Body of pancreas (tissue), 4 donors: ENCODE data around the gene ZRANB1. TPM values are rescaled to one million over a fixed set of nuclear protein-coding genes. Genes with fewer than 3 reads are reported as not detected.

Experiments used
- ATAC-seq: fragments of 150-250 bp; one replicate; pipeline ENCODE4 v1.9.1; 2016
- DNase-seq, 4 donors: peaks; one replicate each; pipeline ENCODE4 v3.0.0-alpha.2; 2019
- H3K27ac ChIP-seq, 4 donors: fragments of 200-600 bp; sonication (generic); 1 replicate in 3 of 4; 2 replicates in 1 of 4; pipeline versions ENCODE4 v1.5.1 to v1.6.1; 2016 to 2019; ENCODE audit warnings: mild to moderate bottlenecking in 1 of 4, mixed read lengths in 1 of 4, moderate library complexity in 1 of 4
- H3K27me3 ChIP-seq, 2 donors: fragments of 200-600 bp; sonication (generic); one replicate each; pipeline ENCODE4 v1.6.0; 2016; ENCODE audit warnings: mild to moderate bottlenecking in 1 of 2
- H3K36me3 ChIP-seq, 2 donors: fragments of 200-600 bp; sonication (generic); replicated peaks in 1 of 2; 2 replicates each; pipeline ENCODE4 v1.5.1; 2016; ENCODE audit warnings: low read depth in 2 of 2; ENCODE audit not compliant: insufficient read depth in 1 of 2
- H3K4me1 ChIP-seq: fragments of 200-600 bp; sonication (generic); one replicate; pipeline ENCODE4 v1.6.0; 2016
- H3K4me3 ChIP-seq, 2 donors: fragments of 200-600 bp; sonication (generic); 1 replicate in 1 of 2; 2 replicates in 1 of 2; pipeline ENCODE4 v1.5.1; 2016 to 2019
- H3K9me3 ChIP-seq, 3 donors: fragments of 200-600 bp; sonication (generic); 1 replicate in 2 of 3; 2 replicates in 1 of 3; pipeline ENCODE4 v1.5.1; 2016
- CTCF ChIP-seq, 7 experiments: fragments of 450-650 bp in 4 of 7; fragments of 200-600 bp in 3 of 7; sonication (generic) in 3 of 7; IDR thresholded peaks; one replicate each; pipeline ENCODE4 v1.5.1; 2016 to 2019; ENCODE audit warnings: antibody characterized with exemption in 7 of 7
- POLR2A ChIP-seq, 3 donors: fragments of 450-650 bp; IDR thresholded peaks; one replicate each; pipeline ENCODE4 v1.6.1; 2016; ENCODE audit warnings: antibody characterized with exemption in 3 of 3, mild to moderate bottlenecking in 2 of 3
- WGBS, 2 donors: methylation state at CpG; one replicate each; pipeline ENCODE4 v1.1.5; 2017; 5-methylcytosine and 5-hydroxymethylcytosine counted together
- intact Hi-C: fragments of 100-400 bp; cut with DNase I; formaldehyde crosslinking; loops from one replicate; pipeline ENCODE4 v1.15.1; 2023
- total RNA-seq, 2 donors: library from RNA; depleted of rRNA; stranded (reverse); fragments of >200 nt; gene quantifications; one replicate each; pipeline ENCODE4 v1.1.0, GENCODE V29; 2016

The ZRANB1 gene
- total RNA-seq, 2 donors from 2014 or later = 12.2 to 21.1 TPM

GRCh38 chr10:124977161-124977560 lies 35.2 kb downstream of the ZRANB1 start:
- H3K4me3 ChIP-seq = no peak overlapping the region
- 92 to 94% methylated on average over 3 of the region's 3 CpGs for WGBS, 2 donors
- peaks cover 15% of the 10 kb centered on the region for H3K4me1 ChIP-seq
- TF ChIP-seq POLR2A (IDR thresholded peaks at IDR 0.05) = no peak
- no peak for TF ChIP-seq CTCF (IDR thresholded peaks at IDR 0.05)
- DNase-seq (no peak), ATAC-seq (no peak)
- no peak overlapping the region for H3K27ac ChIP-seq
- H3K9me3 ChIP-seq = no peaks in the 10 kb centered on the region
- intact Hi-C loops = no loop called here
- H3K27me3 ChIP-seq = no peaks in the 10 kb centered on the region
- H3K36me3 ChIP-seq = peaks cover 4 to 6% of the 10 kb centered on the region in 2 donors

DNA sequence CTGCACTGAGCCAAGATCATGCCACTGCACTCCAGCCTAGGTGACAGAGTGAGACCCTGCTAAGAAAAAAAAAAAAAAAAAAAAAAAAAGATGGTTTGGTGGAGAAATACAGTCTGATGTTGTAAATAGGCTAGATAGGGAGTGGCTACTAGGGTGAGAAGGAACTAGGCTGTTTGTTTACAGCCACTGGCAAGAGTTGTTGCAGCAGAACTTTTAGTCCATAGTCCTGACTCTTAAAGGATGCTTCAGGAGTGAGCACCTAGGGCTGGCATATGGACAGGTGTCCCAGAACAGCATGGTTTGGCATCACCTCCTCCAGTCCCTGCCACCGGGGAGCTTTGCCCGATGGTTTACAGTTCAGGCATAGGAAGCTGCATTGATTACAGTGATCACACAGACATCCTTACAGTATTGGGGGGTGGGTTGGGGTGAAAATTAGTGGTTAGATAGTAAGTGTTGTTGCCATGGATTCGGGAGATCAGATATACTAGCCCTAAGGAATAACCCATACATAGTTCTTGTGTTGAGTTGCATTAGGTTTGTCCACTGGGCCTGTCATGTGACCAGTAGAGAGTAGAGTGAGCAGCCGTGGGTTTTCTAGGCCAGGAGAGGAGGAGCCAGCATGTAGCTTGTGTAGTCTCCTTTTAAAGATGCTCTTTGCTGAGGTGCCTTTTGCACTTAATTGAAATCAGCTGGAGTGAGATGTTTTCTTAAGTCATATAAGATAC lies 35.9 kb downstream of the ZRANB1 start:
- Histone ChIP-seq H3K4me3 (no peak overlapping the region), H3K27me3 (no peaks in the 10 kb centered on the region), H3K4me1 (peaks cover 15% of the 10 kb centered on the region), H3K27ac (no peak overlapping the region), H3K36me3 (peaks cover 4 to 6% of the 10 kb centered on the region in 2 donors), H3K9me3 (no peaks in the 10 kb centered on the region)
- ATAC-seq (peak; percentile 33), DNase-seq (no peak)
- WGBS, 2 donors = 70 to 75% methylated on average over 4 of the region's 4 CpGs
- intact Hi-C loops = no loop called here
- no peak for TF ChIP-seq POLR2A (IDR thresholded peaks at IDR 0.05)
- TF ChIP-seq CTCF (IDR thresholded peaks at IDR 0.05) = no peak

- Histone ChIP-seq H3K4me1 (peaks cover 16% of the 10 kb centered on the region), H3K27me3 (no peaks in the 10 kb centered on the region), H3K27ac (no peak overlapping the region), H3K9me3 (no peaks in the 10 kb centered on the region), H3K36me3 (peaks cover 4 to 6% of the 10 kb centered on the region in 2 donors), H3K4me3 (no peak overlapping the region)
- DNase-seq (no peak), ATAC-seq (no peak)
- TF ChIP-seq CTCF (IDR thresholded peaks at IDR 0.05) (no peak), POLR2A (IDR thresholded peaks at IDR 0.05) (no peak)
- intact Hi-C loops = no loop called here
- WGBS, 2 donors = 65 to 67% methylated on average over 5 of the region's 5 CpGs
Observed at GRCh38 chr10:124978376-124978725, 36.4 kb downstream of the ZRANB1 start.

DNA sequence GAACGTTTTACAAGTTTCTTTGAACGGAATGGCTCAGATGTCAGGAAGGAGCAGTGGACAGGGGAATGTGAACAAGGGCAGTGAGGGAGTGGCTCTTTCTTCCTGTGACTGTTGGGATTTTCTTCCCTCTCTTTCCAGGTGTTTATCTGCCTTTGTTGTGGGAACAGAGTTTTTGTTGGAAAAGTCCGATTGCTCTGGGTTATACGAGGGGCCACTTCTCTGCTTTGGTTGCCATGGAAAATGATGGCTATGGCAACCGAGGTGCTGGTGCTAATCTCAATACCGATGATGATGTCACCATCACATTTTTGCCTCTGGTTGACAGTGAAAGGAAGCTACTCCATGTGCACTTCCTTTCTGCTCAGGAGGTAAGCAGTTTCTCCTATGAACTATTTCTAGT lies 41.4 kb downstream of the ZRANB1 start:
- Histone ChIP-seq H3K36me3 (peaks cover 0 to 5% of the 10 kb centered on the region in 2 donors), H3K27ac (no peak overlapping the region), H3K4me1 (peaks cover 5% of the 10 kb centered on the region), H3K27me3 (no peaks in the 10 kb centered on the region), H3K4me3 (no peak overlapping the region), H3K9me3 (no peaks in the 10 kb centered on the region)
- DNase-seq = no peak
- TF ChIP-seq POLR2A (IDR thresholded peaks at IDR 0.05) = no peak
- TF ChIP-seq CTCF (IDR thresholded peaks at IDR 0.05) = no peak
- ATAC-seq = peak; percentile 40
- WGBS, 2 donors = 29 to 31% methylated on average over 6 of the region's 6 CpGs
- intact Hi-C loops = no loop called here

- Histone ChIP-seq H3K4me3 (no peak overlapping the region), H3K36me3 (peaks cover 0 to 5% of the 10 kb centered on the region in 2 donors), H3K27ac (no peak overlapping the region), H3K4me1 (peaks cover 5% of the 10 kb centered on the region), H3K27me3 (no peaks in the 10 kb centered on the region), H3K9me3 (no peaks in the 10 kb centered on the region)
- no peak for ATAC-seq
- DNase-seq = no peak
- WGBS, 2 donors = 41 to 46% methylated on average over 1 of the region's 1 CpG
- intact Hi-C loops = no loop called here
- TF ChIP-seq POLR2A (IDR thresholded peaks at IDR 0.05) = no peak
- no peak for TF ChIP-seq CTCF (IDR thresholded peaks at IDR 0.05)
Observed at GRCh38 chr10:124984376-124984775, 42.5 kb downstream of the ZRANB1 start.
